Psoas muscle (tissue), 8 donors: Measurements from ENCODE around the gene FAM181A. TPM values are rescaled to one million over a fixed set of nuclear protein-coding genes. Genes with fewer than 3 reads are reported as not detected.
A peak's percentile ranks its signal among the peaks of the same experiment; 100 is the strongest.

Source experiments
- ATAC-seq, 4 donors: fragments of 200-7000 bp; cut with Tn5 transposase; one replicate each; pipeline ENCODE4 v1.9.1; 2020; ENCODE audit warnings: moderate library complexity in 3 of 4, mild to moderate bottlenecking in 2 of 4
- DNase-seq, 2 donors: peaks; one replicate each; pipeline ENCODE4 v3.0.0-alpha.2; 2020
- H3K27ac ChIP-seq: fragments of 200-600 bp; one replicate; pipeline ENCODE4 v1.8.0; 2022
- H3K27me3 ChIP-seq, 3 donors: fragments of 200-600 bp in 1 of 3; one replicate each; pipeline versions ENCODE4 v1.6.1 to v1.8.0; 2013 to 2022; ENCODE audit warnings: low read length in 2 of 3, mild to moderate bottlenecking in 2 of 3, moderate library complexity in 1 of 3; ENCODE audit not compliant: insufficient read depth in 3 of 3
- H3K36me3 ChIP-seq, 2 donors: fragments of 200-600 bp in 1 of 2; one replicate each; pipeline versions ENCODE4 v1.6.1 to v1.8.0; 2013 to 2022; ENCODE audit warnings: low read depth in 1 of 2, mild to moderate bottlenecking in 1 of 2, moderate library complexity in 1 of 2; ENCODE audit not compliant: insufficient read depth in 1 of 2
- H3K4me1 ChIP-seq: fragments of 200-600 bp; one replicate; pipeline ENCODE4 v1.8.0; 2022
- H3K4me3 ChIP-seq: fragments of 200-600 bp; one replicate; pipeline ENCODE4 v1.8.0; 2022; ENCODE audit warnings: mild to moderate bottlenecking
- H3K9me3 ChIP-seq: fragments of 200-600 bp; one replicate; pipeline ENCODE4 v1.8.0; 2022
- WGBS, 3 donors: extraction: QIAGEN DNeasy Blood & Tissue Kit; methylation state at CpG; one replicate each; pipeline versions ENCODE4 v1.1.6 to v1.1.7; 2013; 5-methylcytosine and 5-hydroxymethylcytosine counted together
- intact Hi-C, 2 donors: fragments of 100-400 bp; cut with DNase I; formaldehyde crosslinking; loops; one replicate each; pipeline versions ENCODE4 v1.11.0 to v1.14.2; 2022
- polyA plus RNA-seq, 3 donors: library from polyadenylated mRNA; stranded (reverse); fragments of 200-250 nt; gene quantifications; one replicate each; pipeline ENCODE4 v1.2.3, GENCODE V29; 2013
- total RNA-seq, 4 donors: library from RNA; stranded (reverse); fragmentation: NEBNext Ultra II Directional in 2 of 4; extraction: Animal tissue kit (Norgen Biotek cat#: 25700) in 2 of 4; gene quantifications; one replicate each; pipeline versions ENCODE4 v1.2.1 to v1.2.4, GENCODE V29; 2021 to 2023
- TF ChIP-seq, protein P1 (sequence below): fragments of 200-600 bp; IDR thresholded peaks from one replicate; pipeline ENCODE4 v1.8.0; 2022; ENCODE audit warnings: antibody characterized with exemption
- donor health status: healthy with polysubstance abuse.
- donor health status: DM: no; HTN: no; CAD: no; lungs with moderate emphysema.
- donor health status: Bipolar disorder and iron deficiency.
- donor health status: healthy.
- donor health status: DM: yes; HTN: yes; CAD: no.
- donor health status: DM: no; HTN: no; CAD: no.
- donor health status: DM: no; HTN: no; CAD: no.
- donor health status: DM: yes; HTN: yes; CAD: no.

Gene FAM181A
- total and polyA plus RNA-seq, 7 donors, result 0.14 to 0.32 TPM; not detected in 5

DNA sequence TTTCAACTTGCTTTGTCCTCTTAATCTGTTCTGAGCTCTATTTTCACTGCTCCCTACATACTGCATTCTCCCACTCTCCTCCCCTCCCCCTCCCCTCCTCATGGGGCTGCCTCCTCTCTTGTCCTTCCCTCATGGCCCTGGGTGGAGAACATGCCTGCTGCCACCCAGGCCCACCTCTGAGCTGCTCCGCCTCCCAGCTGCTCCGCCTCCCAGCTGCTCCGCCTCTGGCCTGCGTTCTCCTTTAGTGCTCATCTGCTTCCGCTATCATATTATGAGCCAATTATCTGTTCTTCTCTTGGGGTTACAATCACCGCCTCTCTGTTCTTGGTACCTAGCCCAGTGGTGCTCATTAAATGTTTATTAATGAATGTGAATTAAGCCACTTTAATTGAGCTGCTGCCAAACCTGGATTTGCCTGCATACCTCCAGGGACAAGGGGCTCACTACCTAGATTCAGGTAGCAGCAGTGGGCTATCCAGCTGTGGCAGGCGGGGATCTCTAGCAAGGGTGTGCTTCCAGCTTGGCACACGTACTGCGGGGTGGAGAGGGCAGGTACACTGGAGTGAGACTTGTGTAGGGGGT lies 32.0 kb upstream of the FAM181A start:
- H3K4me3 ChIP-seq, result no peak overlapping the region
- H3K27ac ChIP-seq, result no peak overlapping the region
- H3K9me3 ChIP-seq, result no peaks in the 10 kb centered on the region
- TF ChIP-seq, protein P1, sequence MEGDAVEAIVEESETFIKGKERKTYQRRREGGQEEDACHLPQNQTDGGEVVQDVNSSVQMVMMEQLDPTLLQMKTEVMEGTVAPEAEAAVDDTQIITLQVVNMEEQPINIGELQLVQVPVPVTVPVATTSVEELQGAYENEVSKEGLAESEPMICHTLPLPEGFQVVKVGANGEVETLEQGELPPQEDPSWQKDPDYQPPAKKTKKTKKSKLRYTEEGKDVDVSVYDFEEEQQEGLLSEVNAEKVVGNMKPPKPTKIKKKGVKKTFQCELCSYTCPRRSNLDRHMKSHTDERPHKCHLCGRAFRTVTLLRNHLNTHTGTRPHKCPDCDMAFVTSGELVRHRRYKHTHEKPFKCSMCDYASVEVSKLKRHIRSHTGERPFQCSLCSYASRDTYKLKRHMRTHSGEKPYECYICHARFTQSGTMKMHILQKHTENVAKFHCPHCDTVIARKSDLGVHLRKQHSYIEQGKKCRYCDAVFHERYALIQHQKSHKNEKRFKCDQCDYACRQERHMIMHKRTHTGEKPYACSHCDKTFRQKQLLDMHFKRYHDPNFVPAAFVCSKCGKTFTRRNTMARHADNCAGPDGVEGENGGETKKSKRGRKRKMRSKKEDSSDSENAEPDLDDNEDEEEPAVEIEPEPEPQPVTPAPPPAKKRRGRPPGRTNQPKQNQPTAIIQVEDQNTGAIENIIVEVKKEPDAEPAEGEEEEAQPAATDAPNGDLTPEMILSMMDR, result no peak
- 89 to 94% (median 90%) methylated on average over 9 of the region's 9 CpGs for WGBS, 3 donors
- no peaks in the 10 kb centered on the region for H3K4me1 ChIP-seq
- H3K36me3 ChIP-seq, result no peaks in the 10 kb centered on the region
- H3K27me3 ChIP-seq, result no peaks in the 10 kb centered on the region
- DNase-seq (no peak), ATAC-seq (no peak)
- intact Hi-C loops, result no loop called here

DNA sequence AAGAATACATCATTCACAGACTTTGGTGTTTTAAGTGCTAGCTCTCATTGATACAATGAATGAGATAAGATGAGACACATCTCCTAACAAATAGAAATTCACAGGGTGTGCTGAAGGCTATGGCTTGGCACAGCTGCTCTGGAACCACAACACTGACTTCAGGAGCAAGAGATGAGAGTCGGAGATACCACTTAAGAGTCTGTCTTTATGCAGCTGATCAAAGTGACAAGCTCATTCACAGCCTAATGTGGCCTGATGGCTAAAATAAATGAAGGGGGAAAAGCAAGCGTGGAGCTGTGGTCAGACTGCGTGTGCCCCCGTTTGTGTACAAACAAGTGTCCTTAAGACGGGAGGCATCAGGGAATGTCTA lies 29.7 kb upstream of the FAM181A start:
- WGBS, 3 donors, result 82 to 91% (median 90%) methylated on average over 5 of the region's 5 CpGs
- H3K4me1 ChIP-seq, result no peaks in the 10 kb centered on the region
- H3K27ac ChIP-seq, result no peak overlapping the region
- TF ChIP-seq, protein P1, result no peak
- H3K4me3 ChIP-seq, result no peak overlapping the region
- ATAC-seq (no peak), DNase-seq (no peak)
- intact Hi-C loops, result no loop called here
- H3K27me3 ChIP-seq, result no peaks in the 10 kb centered on the region
- no peaks in the 10 kb centered on the region for H3K9me3 ChIP-seq
- H3K36me3 ChIP-seq, result no peaks in the 10 kb centered on the region

DNA sequence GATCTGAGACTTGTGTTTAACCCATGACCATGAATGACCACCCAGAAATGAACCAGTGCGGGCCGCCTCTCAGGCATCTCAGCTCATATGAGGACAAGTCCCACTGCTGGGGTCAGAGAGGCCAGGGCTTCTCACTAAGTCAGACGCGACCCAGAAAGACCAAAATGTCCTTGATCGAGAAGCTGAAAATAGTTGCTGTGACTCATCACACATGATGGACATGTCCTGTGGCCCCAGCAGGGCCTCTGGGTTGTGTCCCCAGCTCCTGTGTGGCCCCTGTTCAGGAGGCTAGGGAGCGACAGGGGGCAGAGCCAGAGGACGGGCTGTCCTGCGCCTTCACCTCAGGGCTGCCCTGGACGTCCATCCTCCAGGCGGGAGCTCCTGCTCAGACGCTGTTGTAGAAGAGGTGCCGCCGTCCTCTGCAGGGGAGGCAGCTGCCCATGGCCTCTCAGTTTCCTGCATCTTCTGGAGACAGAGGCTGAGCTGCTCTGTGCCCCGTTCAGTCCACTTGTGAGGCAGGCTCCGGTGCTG lies 29.0 kb upstream of the FAM181A start:
- no peaks in the 10 kb centered on the region for H3K36me3 ChIP-seq
- no peaks in the 10 kb centered on the region for H3K4me1 ChIP-seq
- TF ChIP-seq, protein P1, result no peak
- H3K27me3 ChIP-seq, result peaks cover 0 to 2% (median 0%) of the 10 kb centered on the region in 3 donors
- no peak overlapping the region for H3K27ac ChIP-seq
- WGBS, 3 donors, result 81 to 83% (median 81%) methylated on average over 15 of the region's 15 CpGs
- DNase-seq (no peak), ATAC-seq (peak; percentile 24 to 53 (median 28))
- intact Hi-C loops, result no loop called here
- H3K4me3 ChIP-seq, result no peak overlapping the region
- no peaks in the 10 kb centered on the region for H3K9me3 ChIP-seq

- intact Hi-C loops, result no loop called here
- H3K27me3 ChIP-seq, result peaks cover 0 to 2% (median 0%) of the 10 kb centered on the region in 3 donors
- no peaks in the 10 kb centered on the region for H3K9me3 ChIP-seq
- H3K27ac ChIP-seq, result no peak overlapping the region
- no peaks in the 10 kb centered on the region for H3K4me1 ChIP-seq
- no peak overlapping the region for H3K4me3 ChIP-seq
- WGBS, 3 donors, result 90 to 92% (median 92%) methylated on average over 5 of the region's 5 CpGs
- TF ChIP-seq, protein P1, result no peak
- H3K36me3 ChIP-seq, result no peaks in the 10 kb centered on the region
- no peak for DNase-seq
- no peak for ATAC-seq
These were observed 28.4 kb upstream of the FAM181A start for GRCh38 chr14:93898731-93899130.

- Histone ChIP-seq H3K27ac (no peak overlapping the region), H3K4me1 (no peaks in the 10 kb centered on the region), H3K9me3 (no peaks in the 10 kb centered on the region), H3K4me3 (no peak overlapping the region), H3K27me3 (peaks cover 0 to 2% (median 0%) of the 10 kb centered on the region in 3 donors), H3K36me3 (no peaks in the 10 kb centered on the region)
- ATAC-seq (no peak), DNase-seq (no peak)
- 64 to 67% (median 64%) methylated on average over 6 of the region's 6 CpGs for WGBS, 3 donors
- intact Hi-C loops, result loop anchor here in 1 of 2 donors (10.0 kb wide), 1 partner anchor 117 kb away; the partner anchor contains the start of gene PRIMA1
- TF ChIP-seq, protein P1, result no peak
These were observed 25.3 kb upstream of the FAM181A start for GRCh38 chr14:93901813-93902212.
